Body of pancreas (tissue), 4 donors: ENCODE data around the gene SOD1. TPM values are rescaled to one million over a fixed set of nuclear protein-coding genes. Genes with fewer than 3 reads are reported as not detected.

Experiments
- ATAC-seq: fragments of 150-250 bp; one replicate; pipeline ENCODE4 v1.9.1; 2016
- DNase-seq, 4 donors: peaks; one replicate each; pipeline ENCODE4 v3.0.0-alpha.2; 2019
- H3K27ac ChIP-seq, 4 donors: fragments of 200-600 bp; sonication (generic); 1 replicate in 3 of 4; 2 replicates in 1 of 4; pipeline versions ENCODE4 v1.5.1 to v1.6.1; 2016 to 2019; ENCODE audit warnings: mild to moderate bottlenecking in 1 of 4, mixed read lengths in 1 of 4, moderate library complexity in 1 of 4
- H3K27me3 ChIP-seq, 2 donors: fragments of 200-600 bp; sonication (generic); one replicate each; pipeline ENCODE4 v1.6.0; 2016; ENCODE audit warnings: mild to moderate bottlenecking in 1 of 2
- H3K36me3 ChIP-seq, 2 donors: fragments of 200-600 bp; sonication (generic); replicated peaks in 1 of 2; 2 replicates each; pipeline ENCODE4 v1.5.1; 2016; ENCODE audit warnings: low read depth in 2 of 2; ENCODE audit not compliant: insufficient read depth in 1 of 2
- H3K4me1 ChIP-seq: fragments of 200-600 bp; sonication (generic); one replicate; pipeline ENCODE4 v1.6.0; 2016
- H3K4me3 ChIP-seq, 2 donors: fragments of 200-600 bp; sonication (generic); 1 replicate in 1 of 2; 2 replicates in 1 of 2; pipeline ENCODE4 v1.5.1; 2016 to 2019
- H3K9me3 ChIP-seq, 3 donors: fragments of 200-600 bp; sonication (generic); 1 replicate in 2 of 3; 2 replicates in 1 of 3; pipeline ENCODE4 v1.5.1; 2016
- POLR2A ChIP-seq, 3 donors: fragments of 450-650 bp; IDR thresholded peaks; one replicate each; pipeline ENCODE4 v1.6.1; 2016; ENCODE audit warnings: antibody characterized with exemption in 3 of 3, mild to moderate bottlenecking in 2 of 3
- WGBS, 2 donors: methylation state at CpG; one replicate each; pipeline ENCODE4 v1.1.5; 2017; 5-methylcytosine and 5-hydroxymethylcytosine counted together
- intact Hi-C: fragments of 100-400 bp; cut with DNase I; formaldehyde crosslinking; loops from one replicate; pipeline ENCODE4 v1.15.1; 2023
- total RNA-seq, 2 donors: library from RNA; depleted of rRNA; stranded (reverse); fragments of >200 nt; gene quantifications; one replicate each; pipeline ENCODE4 v1.1.0, GENCODE V29; 2016
- TF ChIP-seq, protein P1 (sequence below), 7 experiments: fragments of 450-650 bp in 4 of 7; fragments of 200-600 bp in 3 of 7; sonication (generic) in 3 of 7; IDR thresholded peaks; one replicate each; pipeline ENCODE4 v1.5.1; 2016 to 2019; ENCODE audit warnings: antibody characterized with exemption in 7 of 7

Gene SOD1
- total RNA-seq, 2 donors from 2014 or later = 77.6 to 84.7 TPM

DNA sequence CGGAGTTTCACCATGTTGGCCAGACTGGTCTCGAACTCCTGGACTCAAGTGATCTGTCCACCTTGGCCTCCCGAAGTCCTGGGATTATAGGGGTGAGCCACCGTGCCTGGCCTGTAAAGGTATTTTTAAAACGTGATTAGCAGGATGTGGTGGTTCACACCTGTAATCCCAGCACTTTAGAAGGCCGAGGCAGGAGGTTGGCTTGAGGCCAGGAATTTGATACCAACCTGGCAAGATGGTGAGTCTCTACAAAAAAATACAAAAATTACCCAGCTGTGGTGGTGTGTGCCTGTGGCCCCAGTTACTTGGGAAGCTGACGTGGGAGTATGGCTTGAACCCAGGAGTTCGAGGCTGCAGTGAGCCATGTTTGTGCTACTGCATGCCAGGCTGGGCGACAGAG, 43.3 kb upstream of the SOD1 start:
- Histone ChIP-seq H3K4me3 (no peak overlapping the region), H3K9me3 (no peaks in the 10 kb centered on the region), H3K4me1 (no peaks in the 10 kb centered on the region), H3K36me3 (no peaks in the 10 kb centered on the region), H3K27me3 (no peaks in the 10 kb centered on the region), H3K27ac (no peak overlapping the region)
- DNase-seq = no peak
- intact Hi-C loops = no loop called here
- no peak for ATAC-seq
- 63 to 76% methylated on average over 9 of the region's 9 CpGs for WGBS, 2 donors
- TF ChIP-seq POLR2A (IDR thresholded peaks at IDR 0.05) = no peak
- TF ChIP-seq, protein P1, sequence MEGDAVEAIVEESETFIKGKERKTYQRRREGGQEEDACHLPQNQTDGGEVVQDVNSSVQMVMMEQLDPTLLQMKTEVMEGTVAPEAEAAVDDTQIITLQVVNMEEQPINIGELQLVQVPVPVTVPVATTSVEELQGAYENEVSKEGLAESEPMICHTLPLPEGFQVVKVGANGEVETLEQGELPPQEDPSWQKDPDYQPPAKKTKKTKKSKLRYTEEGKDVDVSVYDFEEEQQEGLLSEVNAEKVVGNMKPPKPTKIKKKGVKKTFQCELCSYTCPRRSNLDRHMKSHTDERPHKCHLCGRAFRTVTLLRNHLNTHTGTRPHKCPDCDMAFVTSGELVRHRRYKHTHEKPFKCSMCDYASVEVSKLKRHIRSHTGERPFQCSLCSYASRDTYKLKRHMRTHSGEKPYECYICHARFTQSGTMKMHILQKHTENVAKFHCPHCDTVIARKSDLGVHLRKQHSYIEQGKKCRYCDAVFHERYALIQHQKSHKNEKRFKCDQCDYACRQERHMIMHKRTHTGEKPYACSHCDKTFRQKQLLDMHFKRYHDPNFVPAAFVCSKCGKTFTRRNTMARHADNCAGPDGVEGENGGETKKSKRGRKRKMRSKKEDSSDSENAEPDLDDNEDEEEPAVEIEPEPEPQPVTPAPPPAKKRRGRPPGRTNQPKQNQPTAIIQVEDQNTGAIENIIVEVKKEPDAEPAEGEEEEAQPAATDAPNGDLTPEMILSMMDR (IDR thresholded peaks at IDR 0.05) = no peak

DNA sequence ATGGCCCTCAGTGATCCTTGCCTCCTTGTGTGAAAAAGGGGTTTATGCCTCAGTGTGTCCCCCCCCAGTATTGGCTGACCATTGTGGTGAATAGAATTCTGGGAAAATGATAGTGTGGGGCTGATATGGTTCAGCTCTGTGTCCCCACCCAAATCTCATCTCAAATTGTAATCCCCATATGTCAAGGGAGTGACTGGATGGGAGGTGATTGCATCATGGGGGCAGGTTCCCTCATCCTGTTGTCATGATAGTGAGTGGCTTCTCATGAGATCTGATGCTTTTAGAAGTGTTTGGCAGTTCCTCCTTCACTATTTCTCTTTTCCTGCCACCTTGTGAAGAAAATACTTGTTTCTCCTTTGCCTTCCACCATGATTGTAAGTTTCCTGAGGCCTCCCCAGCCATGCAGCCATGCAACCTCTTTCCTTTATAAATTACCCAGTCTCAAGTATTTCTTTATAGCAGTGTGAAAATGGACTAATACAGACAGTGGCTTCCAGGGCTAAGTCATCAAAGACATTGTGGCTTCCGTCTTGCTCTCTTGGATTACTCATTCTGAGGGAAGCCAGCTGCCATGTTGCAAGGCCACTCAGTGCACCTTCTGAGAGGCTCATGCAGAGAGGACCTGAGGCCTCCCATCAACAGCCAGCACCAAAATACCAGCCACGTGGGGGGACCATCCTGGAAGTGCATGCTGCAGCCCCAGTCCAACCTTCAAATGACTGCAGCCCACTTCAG, 40.6 kb upstream of the SOD1 start:
- Histone ChIP-seq H3K27me3 (no peaks in the 10 kb centered on the region), H3K4me1 (no peaks in the 10 kb centered on the region), H3K36me3 (no peaks in the 10 kb centered on the region), H3K27ac (no peak overlapping the region), H3K9me3 (no peaks in the 10 kb centered on the region), H3K4me3 (no peak overlapping the region)
- DNase-seq (no peak), ATAC-seq (no peak)
- WGBS, 2 donors = 50 to 72% methylated on average over 2 of the region's 2 CpGs
- no peak for TF ChIP-seq POLR2A (IDR thresholded peaks at IDR 0.05)
- TF ChIP-seq, protein P1 (IDR thresholded peaks at IDR 0.05) = no peak
- intact Hi-C loops = no loop called here

- no peaks in the 10 kb centered on the region for H3K36me3 ChIP-seq
- no peak overlapping the region for H3K27ac ChIP-seq
- ATAC-seq (no peak), DNase-seq (no peak)
- TF ChIP-seq POLR2A (IDR thresholded peaks at IDR 0.05) = no peak
- no peaks in the 10 kb centered on the region for H3K27me3 ChIP-seq
- H3K4me1 ChIP-seq = no peaks in the 10 kb centered on the region
- H3K9me3 ChIP-seq = no peaks in the 10 kb centered on the region
- no peak overlapping the region for H3K4me3 ChIP-seq
- intact Hi-C loops = no loop called here
- 54 to 89% methylated on average over 3 of the region's 3 CpGs for WGBS, 2 donors
Observed at GRCh38 chr21:31622397-31622796, 37.1 kb upstream of the SOD1 start.

DNA sequence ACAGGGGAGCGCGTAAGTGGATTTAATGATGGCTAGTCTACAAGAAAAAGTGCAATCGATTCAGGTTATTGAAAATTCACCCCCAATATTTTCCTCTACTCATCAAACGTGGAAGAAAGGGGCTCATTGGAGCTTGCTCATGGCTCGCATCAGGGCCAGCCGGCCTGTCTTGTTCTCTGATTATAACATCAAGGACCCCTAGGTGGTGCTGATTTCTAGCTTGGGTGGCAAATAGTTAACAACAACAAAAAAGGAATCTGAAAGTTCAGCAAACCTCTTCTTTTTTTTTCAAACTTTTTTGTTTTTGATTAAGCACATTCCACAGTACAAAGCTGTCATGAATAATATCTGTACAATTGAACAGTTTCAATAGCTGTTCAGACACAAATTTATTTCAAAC, 35.8 kb upstream of the SOD1 start:
- intact Hi-C loops = no loop called here
- Histone ChIP-seq H3K27me3 (no peaks in the 10 kb centered on the region), H3K27ac (no peak overlapping the region), H3K4me3 (no peak overlapping the region), H3K9me3 (no peaks in the 10 kb centered on the region), H3K36me3 (no peaks in the 10 kb centered on the region), H3K4me1 (no peaks in the 10 kb centered on the region)
- ATAC-seq (no peak), DNase-seq (no peak)
- TF ChIP-seq POLR2A (IDR thresholded peaks at IDR 0.05) = no peak
- TF ChIP-seq, protein P1 (IDR thresholded peaks at IDR 0.05) = no peak
- WGBS, 2 donors = 77 to 87% methylated on average over 6 of the region's 6 CpGs

DNA sequence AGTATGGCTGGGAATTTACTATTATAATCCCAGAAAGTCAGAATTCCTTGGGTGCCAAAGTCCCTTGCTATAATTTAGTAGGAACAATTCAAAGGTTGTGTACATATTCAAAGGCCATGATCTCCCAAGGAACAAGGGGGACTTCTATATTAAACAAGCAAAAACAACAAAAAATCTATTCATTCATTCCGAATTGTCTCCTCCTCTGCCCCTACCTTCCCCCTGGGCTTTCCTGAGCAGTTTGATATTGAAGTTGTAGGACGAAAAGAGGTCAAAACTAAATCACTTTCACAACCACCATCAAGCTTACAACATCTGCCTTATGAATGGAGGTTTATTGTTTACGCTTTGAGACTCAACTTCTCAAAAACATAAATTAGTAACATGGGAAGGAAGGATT, 35.3 kb upstream of the SOD1 start:
- no peak for ATAC-seq

More for the DNA sequence above, 35.3 kb upstream of the SOD1 start:
- H3K4me1 ChIP-seq = no peaks in the 10 kb centered on the region
- no peaks in the 10 kb centered on the region for H3K9me3 ChIP-seq
- 71 to 78% methylated on average over 3 of the region's 3 CpGs for WGBS, 2 donors
- no peaks in the 10 kb centered on the region for H3K27me3 ChIP-seq
- TF ChIP-seq POLR2A (IDR thresholded peaks at IDR 0.05) = no peak
- TF ChIP-seq, protein P1 (IDR thresholded peaks at IDR 0.05) = no peak
- intact Hi-C loops = no loop called here
- no peak for DNase-seq
- H3K36me3 ChIP-seq = no peaks in the 10 kb centered on the region
- no peak overlapping the region for H3K4me3 ChIP-seq
- H3K27ac ChIP-seq = no peak overlapping the region
